A673 (cell line): ENCODE measurements around the gene DACT1. TPM values are rescaled to one million over a fixed set of nuclear protein-coding genes. Genes with fewer than 3 reads are reported as not detected.

Experiments
- BruUV-seq: library from RNA; stranded (reverse); fragments of 400-500 nt; replicated peaks from 2 replicates; lab custom pipeline; 2021; lab: Mats Ljungman, UMichigan
- CTCF ChIA-PET: fragments of 300-600 bp; sonication (Branson Sonifier 250); formaldehyde crosslinking; loops from one replicate; lab custom pipeline; 2022; ENCODE audit warnings: antibody characterized with exemption; lab: Charles Lee
- POLR2A ChIA-PET: fragments of 300-600 bp; sonication (Branson Sonifier 250); formaldehyde crosslinking; loops from one replicate; lab custom pipeline; 2022; ENCODE audit warnings: antibody characterized with exemption; ENCODE audit not compliant: low non-redundant PET; lab: Charles Lee
- DNase-seq: peaks from one replicate; pipeline ENCODE4 v3.0.0-alpha.2; 2015; ENCODE audit warnings: low spot score
- H3K27ac ChIP-seq: fragments of 200-600 bp; sonication (generic); 2 replicates; pipeline ENCODE4 v1.5.1; 2016; ENCODE audit warnings: mixed run types, low read depth, mild to moderate bottlenecking, mixed read lengths, antibody characterized with exemption, low read length; ENCODE audit not compliant: poor library complexity, severe bottlenecking
- H3K27me3 ChIP-seq: fragments of 200-600 bp; sonication (generic); replicated peaks from 2 replicates; pipeline ENCODE4 v1.6.1; 2017; ENCODE audit warnings: mixed run types, low read depth, mild to moderate bottlenecking, mixed read lengths, antibody characterized with exemption, low read length; ENCODE audit not compliant: insufficient read depth, poor library complexity
- H3K36me3 ChIP-seq: fragments of 200-600 bp; sonication (generic); 2 replicates; pipeline ENCODE4 v1.6.1; 2016; ENCODE audit warnings: mixed run types, mild to moderate bottlenecking, mixed read lengths, antibody characterized with exemption, low read length; ENCODE audit not compliant: insufficient read depth, poor library complexity, severe bottlenecking
- H3K4me1 ChIP-seq: fragments of 200-600 bp; sonication (generic); 2 replicates; pipeline ENCODE4 v1.6.1; 2017; ENCODE audit warnings: mixed run types, mild to moderate bottlenecking, mixed read lengths, antibody characterized with exemption, low read length; ENCODE audit not compliant: insufficient read depth, poor library complexity, severe bottlenecking
- H3K4me3 ChIP-seq: fragments of 200-600 bp; sonication (generic); 2 replicates; pipeline ENCODE4 v1.5.1; 2016; ENCODE audit warnings: low read depth, mixed run types, mild to moderate bottlenecking, mixed read lengths, low read length; ENCODE audit not compliant: poor library complexity, severe bottlenecking
- H3K9me3 ChIP-seq: fragments of 200-600 bp; sonication (generic); 2 replicates; pipeline ENCODE4 v1.6.1; 2016; ENCODE audit warnings: mixed run types, low read depth, mild to moderate bottlenecking, mixed read lengths, antibody characterized with exemption, low read length; ENCODE audit not compliant: poor library complexity, severe bottlenecking
- EZH2 ChIP-seq: fragments of 200-600 bp; sonication (generic); IDR thresholded peaks from 2 replicates; pipeline ENCODE4 v1.6.1; 2017; ENCODE audit warnings: borderline replicate concordance, low read depth, mild to moderate bottlenecking, mixed read lengths, antibody characterized with exemption, low read length; ENCODE audit not compliant: poor library complexity, severe bottlenecking
- intact Hi-C: fragments of 100-400 bp; cut with micrococcal nuclease; formaldehyde crosslinking; loops from one replicate; pipeline ENCODE4 v1.10.0; 2022; ENCODE audit not compliant: unreplicated experiment
- total RNA-seq: library from RNA; stranded (reverse); gene quantifications from 2 replicates; pipeline ENCODE4 v1.2.3, GENCODE V29; 2021
- TF ChIP-seq, protein P1 (sequence below): fragments of 300-800, 200-600 bp; sonication (generic); conservative IDR thresholded peaks from 2 replicates; pipeline ENCODE4 v1.5.1; 2017; ENCODE audit warnings: low read depth, mild to moderate bottlenecking, antibody characterized with exemption, low read length, moderate library complexity, mixed read lengths

The DACT1 gene
- total RNA-seq, 1 experiment from 2014 or later = 5.1 TPM

DNA sequence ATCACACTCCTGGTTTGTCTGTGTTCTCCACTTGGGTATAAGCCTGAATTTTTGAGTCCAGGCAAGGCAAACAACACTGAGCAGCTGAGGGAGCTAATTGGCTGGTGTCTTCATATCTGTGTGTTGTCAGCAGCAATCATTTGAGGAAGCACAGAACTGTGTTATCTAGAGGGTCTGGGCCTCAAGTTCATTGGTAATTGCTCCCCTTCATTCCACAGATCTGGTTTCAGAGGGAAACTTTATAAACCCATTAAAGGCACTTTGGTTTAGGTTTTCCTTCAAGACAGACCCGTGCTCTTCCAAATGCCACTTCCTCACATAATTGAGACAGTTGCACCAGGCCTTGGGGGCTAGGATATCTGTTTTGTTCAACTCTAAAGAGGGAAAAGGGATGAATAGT, 5.6 kb downstream of the DACT1 start:
- ChIA-PET POLR2A (interaction anchor here (0.5 kb wide), 1 partner anchor 43 kb away, joined by 3 read pairs; no protein-coding TSS in a partner anchor), CTCF (interaction anchor here (0.6 kb wide), 1 partner anchor 15 kb away, joined by 11 read pairs; no protein-coding TSS in a partner anchor)
- no peak overlapping the region for H3K27ac ChIP-seq
- H3K9me3 ChIP-seq = no peaks in the 10 kb centered on the region
- no TSS peak for BruUV-seq
- peaks cover 11% of the 10 kb centered on the region for H3K4me1 ChIP-seq
- no peak for DNase-seq
- no peaks in the 10 kb centered on the region for H3K27me3 ChIP-seq
- intact Hi-C loops = no loop called here
- H3K4me3 ChIP-seq = no peak overlapping the region
- TF ChIP-seq, protein P1, sequence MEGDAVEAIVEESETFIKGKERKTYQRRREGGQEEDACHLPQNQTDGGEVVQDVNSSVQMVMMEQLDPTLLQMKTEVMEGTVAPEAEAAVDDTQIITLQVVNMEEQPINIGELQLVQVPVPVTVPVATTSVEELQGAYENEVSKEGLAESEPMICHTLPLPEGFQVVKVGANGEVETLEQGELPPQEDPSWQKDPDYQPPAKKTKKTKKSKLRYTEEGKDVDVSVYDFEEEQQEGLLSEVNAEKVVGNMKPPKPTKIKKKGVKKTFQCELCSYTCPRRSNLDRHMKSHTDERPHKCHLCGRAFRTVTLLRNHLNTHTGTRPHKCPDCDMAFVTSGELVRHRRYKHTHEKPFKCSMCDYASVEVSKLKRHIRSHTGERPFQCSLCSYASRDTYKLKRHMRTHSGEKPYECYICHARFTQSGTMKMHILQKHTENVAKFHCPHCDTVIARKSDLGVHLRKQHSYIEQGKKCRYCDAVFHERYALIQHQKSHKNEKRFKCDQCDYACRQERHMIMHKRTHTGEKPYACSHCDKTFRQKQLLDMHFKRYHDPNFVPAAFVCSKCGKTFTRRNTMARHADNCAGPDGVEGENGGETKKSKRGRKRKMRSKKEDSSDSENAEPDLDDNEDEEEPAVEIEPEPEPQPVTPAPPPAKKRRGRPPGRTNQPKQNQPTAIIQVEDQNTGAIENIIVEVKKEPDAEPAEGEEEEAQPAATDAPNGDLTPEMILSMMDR = no peak
- TF ChIP-seq EZH2 = no peak
- no peaks in the 10 kb centered on the region for H3K36me3 ChIP-seq

DNA sequence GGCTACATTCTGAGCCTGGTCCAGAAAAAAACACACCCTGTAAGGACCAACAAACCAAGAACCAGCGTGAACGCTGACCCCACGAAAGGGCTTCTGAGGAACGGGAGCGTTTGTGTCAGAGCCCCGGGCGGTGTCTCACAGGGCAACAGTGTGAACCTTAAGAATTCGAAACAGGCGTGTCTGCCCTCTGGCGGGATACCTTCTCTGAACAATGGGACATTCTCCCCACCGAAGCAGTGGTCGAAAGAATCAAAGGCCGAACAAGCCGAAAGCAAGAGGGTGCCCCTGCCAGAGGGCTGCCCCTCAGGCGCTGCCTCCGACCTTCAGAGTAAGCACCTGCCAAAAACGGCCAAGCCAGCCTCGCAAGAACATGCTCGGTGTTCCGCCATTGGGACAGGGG, 7.9 kb downstream of the DACT1 start:
- H3K27me3 ChIP-seq = no peaks in the 10 kb centered on the region
- H3K9me3 ChIP-seq = no peaks in the 10 kb centered on the region
- POLR2A ChIA-PET = no interaction called here
- TF ChIP-seq EZH2 = no peak
- TF ChIP-seq, protein P1 = no peak
- H3K36me3 ChIP-seq = no peaks in the 10 kb centered on the region
- H3K4me1 ChIP-seq = no peaks in the 10 kb centered on the region
- BruUV-seq = no TSS peak
- no peak overlapping the region for H3K4me3 ChIP-seq
- CTCF ChIA-PET = no interaction called here
- no peak overlapping the region for H3K27ac ChIP-seq
- intact Hi-C loops = no loop called here
- DNase-seq = no peak

DNA sequence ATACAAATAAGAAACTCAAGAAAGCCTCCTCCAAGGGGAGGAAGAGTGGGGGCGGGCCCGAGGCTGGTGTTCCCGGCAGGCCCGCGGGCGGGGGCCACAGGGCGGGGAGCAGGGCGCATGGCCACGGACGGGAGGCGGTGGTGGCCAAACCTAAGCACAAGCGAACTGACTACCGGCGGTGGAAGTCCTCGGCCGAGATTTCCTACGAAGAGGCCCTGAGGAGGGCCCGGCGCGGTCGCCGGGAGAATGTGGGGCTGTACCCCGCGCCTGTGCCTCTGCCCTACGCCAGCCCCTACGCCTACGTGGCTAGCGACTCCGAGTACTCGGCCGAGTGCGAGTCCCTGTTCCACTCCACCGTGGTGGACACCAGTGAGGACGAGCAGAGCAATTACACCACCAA, 8.7 kb downstream of the DACT1 start:
- H3K4me3 ChIP-seq = no peak overlapping the region
- no peak for DNase-seq
- intact Hi-C loops = no loop called here
- no peaks in the 10 kb centered on the region for H3K36me3 ChIP-seq
- H3K27ac ChIP-seq = no peak overlapping the region
- TF ChIP-seq EZH2 = no peak
- POLR2A ChIA-PET = no interaction called here
- H3K9me3 ChIP-seq = no peaks in the 10 kb centered on the region
- H3K4me1 ChIP-seq = no peaks in the 10 kb centered on the region
- BruUV-seq = no TSS peak
- H3K27me3 ChIP-seq = no peaks in the 10 kb centered on the region
- CTCF ChIA-PET = no interaction called here

DNA sequence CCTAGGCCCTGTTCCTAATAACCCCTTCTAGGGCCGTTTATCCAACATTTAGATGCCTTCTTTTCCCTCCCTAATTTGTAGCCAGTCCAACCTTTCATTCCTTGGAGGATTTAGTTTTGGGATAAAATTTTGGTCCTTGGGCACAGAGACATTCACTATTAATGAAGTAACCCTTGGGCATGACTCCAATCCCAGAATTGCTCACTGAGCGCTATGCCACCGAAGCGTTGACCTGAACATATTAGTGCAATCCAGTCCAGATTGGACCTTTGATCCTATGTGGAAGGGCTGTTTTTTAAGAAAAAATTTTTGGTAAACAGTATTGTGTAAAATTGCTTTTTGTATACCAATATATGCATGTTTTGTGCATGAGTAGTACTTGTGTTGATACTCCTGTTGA, 10.0 kb downstream of the DACT1 start:
- intact Hi-C loops = no loop called here
- H3K27ac ChIP-seq = no peak overlapping the region
- H3K9me3 ChIP-seq = no peaks in the 10 kb centered on the region
- no peak for DNase-seq
- no peak overlapping the region for H3K4me3 ChIP-seq
- POLR2A ChIA-PET = no interaction called here
- no peaks in the 10 kb centered on the region for H3K4me1 ChIP-seq
- no TSS peak for BruUV-seq
- CTCF ChIA-PET = no interaction called here
- no peaks in the 10 kb centered on the region for H3K27me3 ChIP-seq
- TF ChIP-seq EZH2 = no peak
- TF ChIP-seq, protein P1 = no peak
- H3K36me3 ChIP-seq = no peaks in the 10 kb centered on the region
